GM18909 (cell line): ENCODE measurements around the gene DLL4.

ENCODE experiments used
- ATAC-seq: cut with Tn5 transposase; IDR thresholded peaks from one replicate; pipeline ENCODE4 v1.9.1; 2021; ENCODE audit warnings: mild to moderate bottlenecking; ENCODE audit not compliant: unreplicated experiment, poor library complexity

DLL4 gene

DNA sequence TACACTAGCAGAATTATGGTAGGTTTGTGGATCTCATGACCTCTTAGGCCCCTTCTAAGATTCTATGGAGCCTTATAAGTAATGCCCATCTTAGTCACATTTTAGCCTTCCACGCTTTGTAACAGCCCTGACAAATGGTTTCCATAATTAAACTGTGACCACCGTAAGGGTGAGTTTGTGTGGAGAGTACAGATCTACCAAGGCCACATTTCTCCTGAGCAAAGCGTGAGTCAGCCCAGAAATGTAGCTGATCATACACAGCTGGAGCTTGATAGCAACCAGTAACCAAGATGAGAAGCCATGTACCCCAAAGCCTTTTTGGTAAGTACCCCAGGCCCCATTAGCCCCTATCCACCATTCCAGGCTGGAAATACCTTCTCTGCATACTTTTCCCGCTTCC, 55.8 kb downstream of the DLL4 start:
- ATAC-seq = no peak

DNA sequence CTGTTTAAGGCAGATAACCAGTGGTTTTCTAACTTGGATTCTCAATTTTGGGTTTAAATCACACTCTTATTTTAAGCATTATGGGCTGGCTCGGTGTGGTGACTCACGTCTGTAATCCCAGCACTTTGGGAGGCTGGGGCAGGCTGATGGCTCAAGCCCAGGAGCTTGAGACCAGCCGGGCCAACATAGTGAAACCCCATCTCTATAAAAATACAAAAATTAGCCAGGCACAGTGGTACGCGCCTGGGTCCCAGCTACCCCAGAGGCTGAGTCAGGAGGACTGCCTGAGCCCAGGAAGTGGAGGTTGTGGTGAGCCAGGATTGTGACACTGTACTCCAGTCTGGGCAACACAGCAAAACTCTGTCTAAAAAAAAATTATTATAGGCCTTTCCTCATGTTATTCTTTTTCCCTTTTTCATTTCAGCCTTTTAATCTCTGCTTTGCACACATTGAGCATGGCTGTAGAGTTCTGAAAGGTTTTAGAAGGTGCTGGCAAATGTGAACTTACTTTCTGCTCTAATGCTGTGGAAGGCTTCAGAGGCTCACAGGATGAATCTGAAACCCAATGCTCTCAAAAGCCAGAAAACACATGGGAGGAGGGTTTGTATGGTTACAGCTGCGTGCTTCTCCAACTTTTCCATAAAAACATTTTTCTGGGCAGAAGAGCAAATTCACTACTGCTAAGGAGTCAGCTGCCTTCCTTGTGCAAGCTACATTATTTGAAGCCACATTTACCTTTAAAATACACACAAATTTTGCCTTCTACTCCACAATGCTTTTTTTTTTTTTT, 56.6 kb downstream of the DLL4 start:
- ATAC-seq = no peak

DNA sequence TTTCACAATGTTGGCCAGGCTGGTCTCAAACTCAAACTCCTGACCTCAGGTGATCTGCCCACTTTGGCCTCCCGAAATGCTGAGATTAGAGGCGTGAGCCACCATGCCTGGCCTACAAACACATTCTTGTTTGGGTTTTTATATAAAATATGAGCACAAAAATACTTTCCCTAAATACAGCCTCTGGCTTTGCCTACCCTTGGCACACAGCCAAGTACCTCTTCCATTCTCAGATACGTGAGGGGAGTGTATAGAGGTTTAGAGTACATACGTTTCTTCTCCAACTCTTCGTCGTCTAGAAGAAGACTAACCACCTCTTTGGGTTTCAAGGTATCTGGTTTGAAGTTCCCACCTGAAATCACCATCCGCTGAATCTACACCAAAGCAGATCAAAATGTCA, 57.7 kb downstream of the DLL4 start:
- no peak for ATAC-seq

DNA sequence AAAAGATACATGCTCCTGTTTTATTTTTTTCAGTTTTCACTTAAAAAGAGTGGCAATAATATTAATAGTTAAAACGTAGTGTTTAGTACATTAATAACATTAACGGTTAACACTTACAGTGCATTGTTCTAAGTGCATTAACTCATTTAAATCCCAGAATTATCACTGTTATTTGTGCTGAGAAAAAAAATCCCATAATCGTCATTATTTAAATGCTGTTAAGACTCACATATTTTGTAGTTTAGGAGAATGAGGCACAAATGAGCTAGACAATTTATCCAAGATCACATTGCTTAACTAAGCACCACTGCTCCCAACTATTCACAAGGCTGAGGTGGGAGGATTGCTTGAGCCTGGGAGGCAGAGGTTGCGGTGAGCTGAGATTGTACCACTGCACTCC, 59.0 kb downstream of the DLL4 start:
- ATAC-seq = no peak
